Left hindlimb (tissue), 1 donor: ENCODE data around the gene HAPSTR1.

Experiments
- DNase-seq: peaks from one replicate; pipeline ENCODE4 v3.0.0-alpha.2; 2018

HAPSTR1 gene

GRCh38 chr16:9097266-9098219 is 6.1 kb downstream of the HAPSTR1 start:
- DNase-seq, result no peak

DNA sequence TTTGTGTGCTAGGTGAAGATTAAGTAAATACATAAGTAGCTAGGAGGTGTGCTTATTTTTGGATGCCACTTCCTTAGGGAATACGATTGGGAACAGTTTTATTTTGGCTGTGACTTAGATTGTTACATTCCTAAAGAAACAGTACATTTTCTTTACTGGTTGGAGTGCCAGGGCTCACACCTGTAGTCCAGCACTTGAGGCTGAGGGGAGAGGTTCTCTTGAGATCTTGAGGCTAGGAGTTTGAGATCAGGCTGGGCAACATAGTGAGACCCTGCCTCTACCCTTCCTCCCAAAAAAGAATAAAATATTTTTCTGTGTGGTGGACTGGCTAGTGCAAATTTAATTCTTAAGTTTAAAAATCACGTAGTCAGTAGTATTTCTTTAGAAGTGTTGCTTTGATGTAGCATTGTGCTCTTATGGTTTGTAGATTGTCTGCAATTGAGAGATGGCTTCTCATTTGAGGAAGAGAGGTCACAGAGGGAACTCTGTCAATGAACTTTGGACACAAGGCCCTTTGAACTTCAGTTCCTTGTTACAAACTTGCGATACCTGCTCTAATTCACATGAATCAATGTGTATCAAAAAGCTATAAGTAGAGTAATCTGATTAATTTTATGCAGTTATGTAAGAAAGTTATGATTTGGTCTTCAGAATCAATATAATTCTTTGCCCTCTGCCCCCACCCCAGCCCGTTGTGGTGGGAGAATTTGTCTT is 7.1 kb downstream of the HAPSTR1 start:
- no peak for DNase-seq

- DNase-seq, result no peak
These were observed 7.7 kb downstream of the HAPSTR1 start for GRCh38 chr16:9099131-9099625.

- DNase-seq, result no peak
These were observed 10.9 kb downstream of the HAPSTR1 start for GRCh38 chr16:9102379-9102778.

- no peak for DNase-seq
These were observed 11.5 kb downstream of the HAPSTR1 start for GRCh38 chr16:9102943-9103342.

DNA sequence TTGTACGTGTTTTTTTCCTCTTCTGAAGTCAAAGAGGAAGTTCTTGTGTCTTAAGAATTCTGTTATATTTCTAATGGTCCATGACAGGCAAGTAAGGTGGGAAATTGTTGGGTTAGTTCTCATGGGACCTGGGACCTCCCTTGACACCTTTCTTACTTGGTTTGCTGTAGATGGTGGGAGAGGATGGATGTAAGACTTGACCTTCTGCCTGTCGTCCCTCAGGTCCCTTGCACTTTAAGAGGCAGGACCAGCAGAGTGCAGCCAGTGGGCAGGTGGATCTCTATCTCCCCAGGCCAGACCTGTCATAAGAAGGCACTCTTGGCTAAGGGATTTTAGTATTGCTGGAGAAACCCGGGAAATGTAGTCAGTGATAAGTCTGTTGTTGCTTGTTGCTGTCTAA is 12.1 kb downstream of the HAPSTR1 start:
- DNase-seq, result no peak

DNA sequence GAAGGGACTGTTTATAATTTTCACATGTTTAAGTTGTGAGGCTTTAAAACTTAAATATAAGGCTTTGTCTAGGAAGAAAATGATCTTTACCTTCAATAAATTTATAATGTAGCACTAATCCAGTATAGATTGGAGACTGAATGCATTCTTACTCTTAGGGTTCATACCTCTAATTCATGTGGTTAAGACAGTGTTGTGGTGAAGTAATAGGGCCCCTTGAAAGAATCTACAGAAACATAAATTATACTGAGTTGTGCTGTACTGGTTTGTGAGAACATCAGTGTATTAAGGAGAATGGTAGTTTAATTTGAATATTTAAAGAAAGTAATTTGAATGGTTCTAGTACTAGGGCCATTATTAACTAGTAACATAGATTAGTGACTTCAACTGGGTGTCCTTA is 13.7 kb downstream of the HAPSTR1 start:
- no peak for DNase-seq

DNA sequence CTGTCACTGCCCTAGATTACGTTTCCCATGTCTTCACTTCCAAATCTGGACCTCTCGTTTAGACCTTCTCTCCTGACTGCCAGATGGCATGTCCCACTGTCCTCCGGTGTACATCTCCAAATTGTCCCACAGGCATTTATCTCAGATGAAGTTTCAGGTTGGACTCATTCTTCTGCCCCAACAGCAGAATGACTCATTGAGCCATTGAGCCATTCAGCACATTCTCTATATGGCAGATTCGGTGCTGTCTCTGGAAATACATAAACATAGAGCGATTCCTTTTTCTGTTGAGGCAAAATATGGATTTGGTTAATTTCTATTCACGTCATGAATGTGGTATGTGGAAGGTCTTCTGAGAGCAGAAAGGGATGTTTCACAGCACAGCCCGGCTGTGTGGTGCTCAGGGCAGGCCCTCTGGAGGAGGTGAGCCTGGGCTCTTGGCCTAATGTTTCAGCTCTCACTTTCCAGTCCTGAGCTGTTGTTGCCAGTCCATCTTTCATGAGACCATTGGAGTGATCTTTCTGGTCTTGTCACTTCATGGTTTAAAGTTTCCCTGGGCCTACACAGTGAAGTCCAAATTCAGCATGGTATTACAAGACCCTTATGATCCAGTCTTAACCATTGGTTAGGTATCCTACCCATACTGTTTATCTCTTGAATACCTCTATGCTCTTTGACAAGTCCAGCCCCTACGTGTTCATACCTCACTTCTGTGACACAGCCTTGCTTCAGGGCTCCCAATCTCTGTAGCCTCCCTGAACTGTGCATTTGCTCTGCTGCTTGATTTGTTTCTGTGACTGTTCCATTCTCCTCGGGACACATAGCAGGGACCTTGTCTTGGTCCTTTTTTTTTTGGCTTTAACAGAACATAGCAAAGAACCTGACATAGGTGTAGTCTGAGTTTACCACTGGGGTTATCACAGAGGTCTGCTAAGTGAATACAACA is 15.9 kb downstream of the HAPSTR1 start:
- DNase-seq, result no peak

DNA sequence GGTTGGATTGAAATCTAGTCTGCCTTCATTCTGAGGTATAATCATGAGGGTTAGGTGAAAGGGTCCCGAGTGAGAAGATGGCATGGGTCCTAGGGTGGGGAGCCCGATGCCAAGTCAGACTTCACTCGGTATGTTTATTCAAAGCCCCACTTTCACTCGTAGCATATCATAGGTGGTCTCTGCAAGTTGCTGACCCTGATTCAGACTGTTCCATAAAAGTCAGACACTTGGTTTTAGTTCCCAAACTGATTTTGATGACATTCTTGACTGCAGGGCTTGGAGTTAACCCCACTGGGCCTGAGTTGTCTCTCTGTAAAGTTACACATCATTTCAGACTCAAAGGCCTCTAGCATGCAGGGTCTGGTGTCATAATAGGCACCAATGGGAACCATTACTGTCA is 17.8 kb downstream of the HAPSTR1 start:
- no peak for DNase-seq

DNA sequence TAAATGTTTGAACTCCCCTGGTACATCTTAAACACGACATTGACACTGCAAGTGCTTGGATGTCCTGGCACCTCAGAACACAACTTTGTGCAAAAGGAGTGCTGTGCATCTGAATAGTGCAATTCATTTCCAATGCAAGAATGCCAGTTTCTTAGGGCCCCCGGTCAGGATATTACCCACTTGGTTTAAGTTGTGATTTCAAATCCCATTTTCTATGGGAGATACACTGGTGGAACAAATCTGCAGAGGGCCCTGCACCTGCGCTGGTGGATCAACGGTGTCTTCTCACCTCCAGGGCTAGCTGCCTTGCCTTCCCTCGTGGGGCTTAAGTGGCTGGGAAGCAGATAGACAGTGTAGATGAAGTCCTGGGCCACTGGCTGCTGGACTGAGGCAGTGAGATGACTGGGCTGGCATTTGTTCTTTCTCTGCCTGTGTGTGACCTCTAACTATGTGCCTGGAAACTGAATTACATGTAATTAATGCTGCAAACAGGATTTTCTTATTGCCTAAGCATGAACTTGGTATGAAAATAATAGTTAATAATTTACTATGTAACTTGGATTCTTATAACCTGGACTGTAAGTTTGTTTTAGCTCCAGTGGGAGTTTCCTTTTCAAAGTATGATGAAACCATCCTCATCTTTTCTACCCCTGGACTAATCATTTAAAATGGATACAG is 20.9 kb downstream of the HAPSTR1 start:
- DNase-seq, result no peak

DNA sequence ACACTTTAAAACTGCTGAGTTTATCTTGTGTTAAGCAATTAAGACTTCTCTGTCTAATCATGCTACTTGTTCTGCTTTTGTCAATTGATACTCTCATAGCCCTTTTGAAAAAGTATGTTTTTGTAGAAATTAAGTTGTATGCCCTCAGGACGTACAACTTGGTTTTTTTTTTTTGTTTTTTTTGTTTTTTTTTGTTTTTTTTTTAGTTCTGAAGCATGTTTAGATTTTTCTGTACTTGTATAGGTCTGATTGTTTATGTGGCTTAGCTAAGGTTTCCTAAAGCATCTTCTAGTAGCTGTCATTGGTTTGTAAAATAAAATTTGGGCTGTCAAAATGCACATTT is 21.4 kb downstream of the HAPSTR1 start:
- no peak for DNase-seq

- no peak for DNase-seq
These were observed 22.3 kb downstream of the HAPSTR1 start for GRCh38 chr16:9113707-9114106.

- no peak for DNase-seq
These were observed 22.7 kb downstream of the HAPSTR1 start for GRCh38 chr16:9114112-9114511.

DNA sequence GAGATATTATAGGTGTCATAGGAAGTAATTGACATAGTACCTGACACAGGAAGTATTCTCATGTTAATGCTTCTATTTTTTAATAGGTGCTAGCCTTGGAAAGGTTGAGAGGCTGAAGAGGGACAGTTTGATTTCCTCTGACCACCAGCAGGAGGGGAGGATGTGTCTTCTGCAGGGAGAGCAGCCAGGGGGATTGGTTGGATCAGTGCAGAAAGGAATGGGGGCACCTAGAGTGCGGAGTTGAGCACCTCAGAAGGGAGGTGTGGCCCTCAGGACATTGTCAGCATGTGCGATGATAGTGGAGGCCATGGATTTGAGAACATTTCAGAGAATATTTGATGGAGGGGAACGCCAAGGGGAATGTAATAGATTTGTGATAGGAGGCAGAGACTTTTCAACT is 23.4 kb downstream of the HAPSTR1 start:
- DNase-seq, result no peak

- no peak for DNase-seq
These were observed 23.8 kb downstream of the HAPSTR1 start for GRCh38 chr16:9115277-9115676.

DNA sequence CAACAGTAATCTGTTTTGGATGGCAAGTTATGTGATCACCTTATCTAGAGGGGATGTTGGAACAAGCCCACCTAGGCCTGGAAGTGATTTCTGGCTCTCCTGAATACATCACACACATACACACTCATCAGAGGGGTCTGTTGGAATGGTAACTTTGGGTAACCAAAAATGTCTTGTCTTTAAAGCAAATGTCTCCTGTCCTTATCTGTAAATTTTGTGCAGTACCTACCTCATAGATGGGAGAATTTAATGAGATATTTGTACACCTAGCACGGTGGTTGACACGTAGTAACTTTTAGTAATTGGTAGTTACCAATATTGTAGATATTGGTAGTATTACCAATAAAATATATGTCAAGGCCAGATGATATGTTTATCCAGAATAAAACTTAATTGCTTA is 24.7 kb downstream of the HAPSTR1 start:
- DNase-seq, result no peak

- DNase-seq, result no peak
These were observed 26.7 kb downstream of the HAPSTR1 start for GRCh38 chr16:9118170-9118569.

DNA sequence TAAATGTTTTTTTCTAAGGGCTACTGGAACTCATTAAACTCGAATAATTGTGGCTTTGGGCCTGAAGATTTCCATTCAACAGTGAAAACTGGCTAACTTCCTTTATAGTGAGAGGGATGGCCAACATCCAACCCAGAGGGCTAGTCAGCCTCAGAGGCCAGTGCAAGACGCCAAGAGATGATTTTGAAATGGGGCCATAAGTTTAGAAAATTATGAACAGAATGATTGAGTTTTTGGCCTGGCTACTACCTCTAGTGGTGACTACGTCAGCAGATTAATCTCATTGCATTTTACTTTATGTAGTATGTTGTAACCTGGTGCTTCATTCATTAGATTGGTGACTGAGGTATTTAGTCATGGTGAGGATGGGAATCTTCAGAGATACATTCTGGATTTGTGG is 28.4 kb downstream of the HAPSTR1 start:
- DNase-seq, result no peak

- no peak for DNase-seq
These were observed 30.9 kb downstream of the HAPSTR1 start for GRCh38 chr16:9122342-9122741.

DNA sequence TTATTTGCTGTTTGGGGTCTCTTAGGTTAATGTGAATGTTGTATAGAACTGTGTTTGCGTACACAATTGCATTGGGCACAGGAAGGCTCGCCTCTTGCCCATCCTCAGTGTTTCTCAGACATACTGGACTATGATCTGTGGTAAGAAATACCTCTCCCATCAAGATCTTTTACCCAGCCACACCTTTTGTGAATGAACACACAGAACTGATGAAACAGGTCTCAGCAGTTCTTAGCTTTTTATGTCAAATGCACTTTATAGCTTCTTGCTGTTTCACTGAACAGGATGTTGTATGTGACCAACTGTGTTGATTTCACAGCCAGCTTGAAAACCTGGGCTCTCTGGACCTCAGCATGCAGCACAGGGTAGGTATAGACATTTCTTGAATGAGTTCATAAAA is 31.5 kb downstream of the HAPSTR1 start:
- no peak for DNase-seq

DNA sequence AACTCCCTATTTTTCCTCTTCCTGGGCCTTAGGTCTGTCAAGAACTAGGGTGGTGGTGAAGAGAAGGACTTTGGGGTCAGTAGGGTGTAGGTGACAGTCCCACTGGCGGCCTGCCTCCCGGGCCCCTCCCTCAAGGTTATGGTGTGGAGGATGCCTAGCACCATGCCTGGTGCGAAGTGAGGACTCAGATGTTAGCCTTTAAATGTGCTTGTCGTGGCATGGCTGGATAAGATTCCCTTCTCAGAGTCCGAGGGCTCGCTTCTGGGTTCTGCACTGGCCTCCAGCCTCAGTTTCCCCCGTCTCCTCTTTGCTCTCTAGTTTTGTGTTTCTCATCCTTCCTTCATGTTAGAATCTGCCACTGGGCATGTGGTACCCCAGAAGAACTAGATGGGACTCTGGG is 32.0 kb downstream of the HAPSTR1 start:
- DNase-seq, result no peak

- DNase-seq, result no peak
These were observed 32.4 kb downstream of the HAPSTR1 start for GRCh38 chr16:9123871-9124270.
